ENCODE results near the gene MTOR.

DNA sequence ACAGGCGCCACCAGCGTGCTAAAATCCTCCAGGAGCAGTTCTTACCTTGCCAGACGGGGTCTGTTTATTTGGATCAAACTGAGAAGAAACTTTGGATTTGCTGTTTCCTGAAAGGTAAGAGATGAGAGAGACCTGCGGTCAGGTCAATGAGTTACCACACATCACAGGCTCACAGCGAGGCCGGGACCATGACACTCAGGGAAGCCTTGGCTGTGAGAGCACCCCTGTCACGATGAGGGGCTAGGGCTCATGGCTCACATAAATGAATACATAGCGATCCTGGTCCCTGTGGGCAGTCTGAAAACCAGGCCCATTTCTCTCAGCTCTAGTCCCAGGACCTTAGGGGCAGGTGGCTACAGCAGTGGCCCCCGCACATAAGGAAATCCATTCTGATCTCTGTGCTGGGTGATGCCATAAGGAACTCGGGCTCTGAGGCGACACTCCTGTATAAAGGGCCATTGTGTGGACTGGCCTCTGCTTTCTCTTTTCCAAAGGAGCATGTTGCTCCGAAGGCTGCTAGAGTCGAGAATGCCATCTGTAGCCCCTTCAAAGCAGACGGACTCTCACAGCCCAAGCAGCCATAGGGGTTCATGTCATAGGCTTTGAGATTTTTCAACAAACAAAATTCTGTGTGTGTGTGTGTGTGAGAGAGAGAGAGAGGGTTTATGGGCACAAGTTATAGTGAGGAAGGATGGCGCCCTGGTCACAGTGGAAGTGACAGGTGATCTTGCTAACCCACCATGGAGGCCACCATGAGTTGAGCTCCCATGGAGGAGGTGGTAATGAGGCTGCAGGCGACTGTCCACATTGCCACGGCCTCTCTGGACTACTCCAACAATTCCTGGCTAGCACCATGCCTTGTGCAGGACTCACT, 193.5 kb downstream of the MTOR start:
- no peak for TF ChIP-seq GATA2 (IDR thresholded peaks at IDR 0.05; ENCODE audit: low read depth, low read length)
- no peak for TF ChIP-seq GATA3 (IDR thresholded peaks at IDR 0.05; ENCODE audit: low read depth, low read length)
